Measurements from ENCODE around the gene ZNF714.

The ZNF714 gene

GRCh38 chr19:21127001-21127400 lies 45.0 kb downstream of the ZNF714 start:
- CTCF ChIA-PET = no interaction called here
- DNase-seq (ENCODE audit: extremely low spot score) = no peak
- POLR2A ChIA-PET = interaction anchor here (2.3 kb wide), 1 partner anchor 45 kb away, joined by 7 read pairs; the partner anchor contains the start of gene ZNF714
- TF ChIP-seq SUZ12 (IDR thresholded peaks at IDR 0.05) (no peak), FOXK2 (IDR thresholded peaks at IDR 0.05) (no peak), ARNT (IDR thresholded peaks at IDR 0.05) (no peak), HDGF (IDR thresholded peaks at IDR 0.05; ENCODE audit: borderline replicate concordance) (no peak), L3MBTL2 (conservative IDR thresholded peaks at IDR 0.05) (no peak), NFRKB (IDR thresholded peaks at IDR 0.05) (no peak), BHLHE40 (IDR thresholded peaks at IDR 0.05; ENCODE audit: borderline replicate concordance) (no peak), ZNF384 (IDR thresholded peaks at IDR 0.05) (no peak), CTBP1 (IDR thresholded peaks at IDR 0.05; ENCODE audit: borderline replicate concordance) (no peak), SP1 (IDR thresholded peaks at IDR 0.05) (no peak), ELF4 (IDR thresholded peaks at IDR 0.05) (no peak), LEF1 (IDR thresholded peaks at IDR 0.05; ENCODE audit: borderline replicate concordance) (no peak), TARDBP (IDR thresholded peaks at IDR 0.05) (no peak)

- ChIA-PET CTCF (no interaction called here), POLR2A (interaction anchor here (1.4 to 2.3 kb wide), 2 partner anchors 14 to 46 kb away, joined by 6 to 7 read pairs; partner anchors contain the start of genes ZNF431 and ZNF714)
- no peak for TF ChIP-seq BHLHE40 (IDR thresholded peaks at IDR 0.05; ENCODE audit: borderline replicate concordance)
- no peak for TF ChIP-seq SP1 (IDR thresholded peaks at IDR 0.05)
- no peak for TF ChIP-seq SUZ12 (IDR thresholded peaks at IDR 0.05)
- TF ChIP-seq LEF1 (IDR thresholded peaks at IDR 0.05; ENCODE audit: borderline replicate concordance) = no peak
- no peak for DNase-seq (ENCODE audit: extremely low spot score)
These were observed 45.9 kb downstream of the ZNF714 start for GRCh38 chr19:21127898-21128297.

GRCh38 chr19:21128901-21129698 lies 47.1 kb downstream of the ZNF714 start:
- DNase-seq (ENCODE audit: extremely low spot score) = no peak
- ChIA-PET CTCF (no interaction called here), POLR2A (interaction anchor here (1.4 to 2.3 kb wide), 2 partner anchors 13 to 47 kb away, joined by 6 to 7 read pairs; partner anchors contain the start of genes ZNF431 and ZNF714)
- no peak for TF ChIP-seq SP1 (IDR thresholded peaks at IDR 0.05)
- TF ChIP-seq LEF1 (IDR thresholded peaks at IDR 0.05; ENCODE audit: borderline replicate concordance) = no peak
- no peak for TF ChIP-seq FOXA1 (IDR thresholded peaks at IDR 0.05)
- no peak for TF ChIP-seq BHLHE40 (IDR thresholded peaks at IDR 0.05; ENCODE audit: borderline replicate concordance)
- TF ChIP-seq TARDBP (IDR thresholded peaks at IDR 0.05) = no peak
- no peak for TF ChIP-seq PKNOX1 (IDR thresholded peaks at IDR 0.05)
- no peak for TF ChIP-seq FOXM1 (IDR thresholded peaks at IDR 0.05; ENCODE audit: borderline replicate concordance)
- no peak for TF ChIP-seq FOXK2 (IDR thresholded peaks at IDR 0.05)

GRCh38 chr19:21130097-21130775 lies 48.2 kb downstream of the ZNF714 start:
- no peak for DNase-seq (ENCODE audit: extremely low spot score)
- CTCF ChIA-PET = no interaction called here
- POLR2A ChIA-PET = no interaction called here
- TF ChIP-seq FOXA1 (IDR thresholded peaks at IDR 0.05) = no peak
- no peak for TF ChIP-seq SP1 (IDR thresholded peaks at IDR 0.05)

- ChIA-PET CTCF (no interaction called here), POLR2A (interaction anchor here (1.0 kb wide), 1 partner anchor 8 kb away, joined by 4 read pairs; the partner anchor contains the start of gene ZNF431)
- TF ChIP-seq LEF1 (IDR thresholded peaks at IDR 0.05; ENCODE audit: borderline replicate concordance) = no peak
- no peak for TF ChIP-seq FOXK2 (IDR thresholded peaks at IDR 0.05)
- no peak for TF ChIP-seq FOXM1 (IDR thresholded peaks at IDR 0.05; ENCODE audit: borderline replicate concordance)
- no peak for TF ChIP-seq PKNOX1 (IDR thresholded peaks at IDR 0.05)
- TF ChIP-seq SUZ12 (IDR thresholded peaks at IDR 0.05) = no peak
- TF ChIP-seq BHLHE40 (IDR thresholded peaks at IDR 0.05; ENCODE audit: borderline replicate concordance) = no peak
- TF ChIP-seq FOXA1 (IDR thresholded peaks at IDR 0.05) = no peak
- no peak for TF ChIP-seq TARDBP (IDR thresholded peaks at IDR 0.05)
- TF ChIP-seq ARNT (IDR thresholded peaks at IDR 0.05) = no peak
- no peak for DNase-seq (ENCODE audit: extremely low spot score)
These were observed 51.6 kb downstream of the ZNF714 start for GRCh38 chr19:21133633-21134032.

GRCh38 chr19:21134934-21135366 lies 52.9 kb downstream of the ZNF714 start:
- DNase-seq (ENCODE audit: extremely low spot score) = no peak
- no peak for TF ChIP-seq SP1 (IDR thresholded peaks at IDR 0.05)
- TF ChIP-seq NFRKB (IDR thresholded peaks at IDR 0.05) = no peak
- no peak for TF ChIP-seq BHLHE40 (IDR thresholded peaks at IDR 0.05; ENCODE audit: borderline replicate concordance)
- no peak for TF ChIP-seq FOXM1 (IDR thresholded peaks at IDR 0.05; ENCODE audit: borderline replicate concordance)
- TF ChIP-seq LEF1 (IDR thresholded peaks at IDR 0.05; ENCODE audit: borderline replicate concordance) = no peak
- no peak for TF ChIP-seq PKNOX1 (IDR thresholded peaks at IDR 0.05)
- TF ChIP-seq TARDBP (IDR thresholded peaks at IDR 0.05) = no peak
- TF ChIP-seq FOXA1 (IDR thresholded peaks at IDR 0.05) = no peak
- TF ChIP-seq ELF4 (IDR thresholded peaks at IDR 0.05) = no peak
- no peak for TF ChIP-seq FOXK2 (IDR thresholded peaks at IDR 0.05)
- no peak for TF ChIP-seq ARNT (IDR thresholded peaks at IDR 0.05)
- no peak for TF ChIP-seq SUZ12 (IDR thresholded peaks at IDR 0.05)
- no peak for TF ChIP-seq CTBP1 (IDR thresholded peaks at IDR 0.05; ENCODE audit: borderline replicate concordance)
- TF ChIP-seq HDGF (IDR thresholded peaks at IDR 0.05; ENCODE audit: borderline replicate concordance) = no peak
- no peak for TF ChIP-seq L3MBTL2 (conservative IDR thresholded peaks at IDR 0.05)
- TF ChIP-seq ZNF384 (IDR thresholded peaks at IDR 0.05) = no peak
- ChIA-PET POLR2A (no interaction called here), CTCF (no interaction called here)

Data from HEK293T (cell line).